Measurements from ENCODE around the gene ARHGEF33.

The ARHGEF33 gene

DNA sequence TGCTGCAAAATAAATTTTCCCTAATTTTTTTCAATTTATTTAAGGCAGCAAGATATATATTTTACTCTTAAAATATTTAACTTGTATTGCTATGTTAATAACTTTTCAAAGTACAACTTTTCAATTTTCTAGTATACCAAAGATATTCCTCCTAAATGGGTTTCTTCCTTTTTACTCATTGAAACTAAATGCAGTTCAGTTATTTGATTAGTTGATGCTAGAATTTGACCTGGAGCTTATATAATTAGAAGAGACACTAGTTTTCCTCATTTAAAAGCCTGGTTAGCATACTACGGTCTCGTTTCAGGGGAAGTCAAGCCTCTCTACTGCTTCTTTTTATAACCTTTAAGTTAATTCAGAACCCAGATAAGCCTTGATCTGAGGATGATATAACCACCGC is at the start of gene ARHGEF33:
Gene ARHGEF33, plus strand, starts transcription at position 301 of the 400 bp plus-strand sequence. CDS start 29,573 bp downstream, outside the sequence.
- no peak for DNase-seq (ENCODE audit: low spot score)

- no peak for DNase-seq (ENCODE audit: low spot score)
These were observed 39.6 kb upstream of the ARHGEF33 start for GRCh38 chr2:38850045-38850444.

- no peak for DNase-seq (ENCODE audit: low spot score)
These were observed 33.5 kb upstream of the ARHGEF33 start for GRCh38 chr2:38856165-38856564.

GRCh38 chr2:38862476-38862875 is 27.2 kb upstream of the ARHGEF33 start:
- DNase-seq (ENCODE audit: low spot score), result no peak

DNA sequence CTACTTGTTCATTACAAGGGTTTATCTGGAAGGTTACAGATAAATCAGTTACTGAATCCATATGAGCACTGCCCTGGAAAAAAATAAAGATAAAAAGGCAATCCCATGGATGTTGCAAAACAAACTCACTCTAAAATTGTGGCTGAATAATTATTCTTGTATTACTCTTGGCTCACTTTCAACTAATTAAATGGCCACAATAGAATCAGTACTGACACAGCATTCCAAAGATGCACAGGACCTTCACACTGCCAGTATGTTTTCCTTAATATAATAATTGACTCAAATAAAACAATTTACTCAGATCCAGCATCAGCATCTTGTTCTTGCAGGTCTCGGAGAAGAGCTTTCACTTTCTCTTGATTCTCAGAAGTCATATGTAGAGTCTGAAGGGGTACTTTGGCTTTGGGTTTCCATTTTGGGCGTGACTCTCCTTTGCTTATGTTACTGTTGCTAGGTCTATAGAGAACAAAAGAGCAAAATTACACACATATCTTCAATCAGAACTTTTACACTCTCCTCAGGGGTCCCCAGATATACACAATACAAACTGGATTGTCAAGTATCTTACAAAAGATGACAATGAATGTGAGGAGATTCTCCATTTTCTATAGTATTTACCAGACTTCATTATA is 26.5 kb upstream of the ARHGEF33 start:
- DNase-seq (ENCODE audit: low spot score), result no peak

GRCh38 chr2:38866773-38867443 is 22.8 kb upstream of the ARHGEF33 start:
- DNase-seq (ENCODE audit: low spot score), result no peak

DNA sequence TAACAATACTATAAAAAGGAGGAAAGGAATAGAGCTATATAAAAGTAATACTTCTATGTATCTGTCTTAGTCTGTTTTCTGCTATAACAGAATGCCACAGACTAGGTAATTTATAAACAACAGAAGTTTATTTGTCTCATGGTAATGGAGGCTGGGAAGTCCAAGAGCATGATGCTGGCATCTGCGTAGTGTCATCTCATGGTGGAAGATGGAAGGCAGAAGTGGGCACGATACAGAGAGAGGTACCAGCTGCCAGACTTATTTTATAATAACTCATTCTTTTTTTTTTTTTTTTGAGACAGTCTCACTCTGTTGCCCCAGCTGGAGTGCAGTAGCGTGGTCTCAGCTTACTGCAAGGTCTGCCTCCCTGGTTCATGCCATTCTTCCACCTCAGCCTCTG is 18.2 kb upstream of the ARHGEF33 start:
- no peak for DNase-seq (ENCODE audit: low spot score)

DNA sequence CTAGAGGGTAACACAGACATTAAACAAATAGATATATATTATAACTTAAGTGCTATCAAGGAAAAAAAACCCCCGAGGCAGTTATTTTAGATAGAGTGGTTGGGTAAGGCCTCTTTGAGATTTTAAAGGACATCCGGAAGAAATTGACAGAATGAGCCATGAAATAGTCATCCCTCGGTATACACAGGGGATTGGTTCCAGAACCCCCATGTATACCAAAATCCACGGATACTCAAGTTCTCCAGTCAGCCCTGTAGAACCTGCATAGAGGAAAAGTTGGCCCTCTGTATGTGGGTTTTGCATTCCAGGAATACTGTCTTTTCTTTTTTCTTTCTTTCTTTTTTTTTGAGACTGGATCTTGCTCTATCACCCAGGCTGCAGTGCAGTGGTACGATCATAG is 15.9 kb upstream of the ARHGEF33 start:
- no peak for DNase-seq (ENCODE audit: low spot score)

GRCh38 chr2:38875227-38875575 is 14.5 kb upstream of the ARHGEF33 start:
- DNase-seq (ENCODE audit: low spot score), result no peak

DNA sequence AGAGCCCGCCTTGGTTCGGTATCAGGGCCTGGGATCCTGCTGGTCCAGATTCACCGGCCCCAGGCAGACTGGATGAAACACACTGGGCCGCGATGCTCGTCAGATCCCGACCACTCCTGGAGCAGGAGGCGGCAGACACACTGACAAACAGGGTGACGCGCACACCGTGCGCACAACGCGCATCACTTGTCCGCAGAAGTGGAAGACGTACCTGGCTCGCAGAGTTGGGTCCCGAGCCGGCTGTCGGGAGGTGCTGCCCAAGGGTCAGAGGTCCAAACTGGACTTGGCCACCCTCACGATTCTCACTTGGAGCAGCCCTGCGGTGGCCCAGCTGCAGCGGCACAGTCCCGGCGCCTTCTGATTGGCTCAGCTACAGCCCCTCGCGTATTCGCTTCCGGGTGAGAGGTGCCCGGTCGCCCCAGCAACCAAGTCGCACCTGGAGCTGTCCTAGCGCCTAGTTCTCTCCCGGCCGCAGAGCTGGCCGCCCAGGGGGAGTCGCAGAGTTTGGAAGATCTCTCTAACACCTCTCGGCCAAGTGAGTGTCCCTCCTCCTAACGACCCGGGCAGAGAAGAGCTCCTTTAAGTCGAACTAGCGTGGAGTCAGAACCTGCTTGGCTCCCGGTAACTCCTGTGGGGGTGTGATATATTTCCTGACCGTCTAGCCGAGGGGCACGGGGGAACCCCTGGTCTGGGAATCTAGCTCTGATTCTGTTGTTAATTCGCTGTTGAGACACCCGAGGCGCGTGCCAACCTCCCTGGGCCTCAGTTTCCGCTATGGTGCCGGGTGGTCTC is 13.9 kb upstream of the ARHGEF33 start, which contains the start of the genes DHX57 and MORN2:
Gene DHX57, minus strand, starts transcription at position 359 of the 792 bp plus-strand sequence. CDS start 7,529 bp downstream, outside the sequence.
Gene MORN2, plus strand, starts transcription at position 401 of the 792 bp plus-strand sequence.
- DNase-seq (ENCODE audit: low spot score), result peak; percentile 80

DNA sequence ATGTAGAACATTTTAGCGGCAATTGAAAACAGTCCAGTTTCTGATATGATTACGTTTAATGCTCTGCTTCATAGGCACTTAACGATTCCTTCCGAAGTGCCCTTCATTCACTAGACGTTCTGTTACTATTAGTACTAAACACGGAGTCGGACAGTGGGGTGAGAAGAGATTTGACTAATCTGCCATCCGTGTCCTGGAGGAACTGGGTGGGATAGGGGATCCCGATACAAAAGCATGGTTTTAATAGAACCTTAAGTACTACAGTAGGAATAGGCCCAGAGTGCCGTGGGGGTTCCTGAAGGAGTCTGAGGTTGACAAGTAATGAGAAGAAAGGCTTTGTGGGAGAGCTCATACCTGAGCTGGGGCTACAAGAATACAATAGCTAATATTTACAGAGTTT is 13.3 kb upstream of the ARHGEF33 start:
- no peak for DNase-seq (ENCODE audit: low spot score)

DNA sequence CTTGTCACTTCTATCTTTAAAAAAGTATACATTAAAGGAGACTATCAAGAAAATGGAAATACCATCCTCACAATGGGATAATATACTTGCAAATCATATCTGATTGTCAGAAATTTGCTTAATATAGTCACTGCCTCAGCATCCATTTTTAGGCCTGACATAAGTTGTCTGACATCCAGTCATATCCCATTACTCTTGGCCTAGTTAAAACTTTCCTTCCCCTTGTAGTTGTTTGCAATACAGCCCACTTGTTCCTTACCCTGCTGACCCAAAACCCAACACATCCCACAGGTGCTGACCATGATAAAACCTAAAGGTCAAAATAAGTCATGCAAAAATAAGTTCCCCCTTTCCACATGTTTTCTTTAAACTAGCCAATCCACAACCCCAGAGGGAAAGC is 3.6 kb upstream of the ARHGEF33 start:
- no peak for DNase-seq (ENCODE audit: low spot score)

- no peak for DNase-seq (ENCODE audit: low spot score)
These were observed 2.3 kb upstream of the ARHGEF33 start for GRCh38 chr2:38887347-38887746.

DNA sequence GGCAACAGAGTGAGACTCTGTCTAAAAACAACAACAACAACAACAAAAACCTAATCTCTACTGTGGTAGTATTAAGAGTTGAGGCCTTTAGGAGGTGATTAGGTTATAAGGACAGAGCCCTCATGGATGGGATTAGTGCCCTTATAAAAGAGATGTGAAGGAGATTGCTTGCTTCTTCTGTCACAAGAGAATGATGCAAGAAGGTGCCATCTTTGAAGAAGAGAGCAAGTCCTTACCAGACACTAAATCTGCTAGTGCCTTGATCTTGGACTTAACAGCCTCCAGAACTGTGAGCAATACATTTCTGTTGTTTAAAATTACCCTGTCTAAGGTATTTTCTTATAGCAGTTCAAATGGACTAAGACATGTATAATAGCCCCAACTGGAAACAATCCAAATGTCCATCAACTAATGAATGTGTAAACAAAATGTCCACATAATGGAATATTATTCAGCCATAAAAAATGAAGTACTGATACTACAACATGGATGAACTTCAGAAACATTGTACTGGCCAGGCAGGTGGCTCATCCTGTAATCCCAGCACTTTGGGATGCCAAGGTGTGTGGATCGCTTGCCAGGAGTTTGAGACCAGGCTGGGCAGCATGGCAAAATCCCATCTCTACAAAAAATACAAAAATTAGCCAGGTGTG is 1.6 kb upstream of the ARHGEF33 start:
- no peak for DNase-seq (ENCODE audit: low spot score)

- no peak for DNase-seq (ENCODE audit: low spot score)
These were observed 630 bp upstream of the ARHGEF33 start for GRCh38 chr2:38889045-38889444.

- no peak for DNase-seq (ENCODE audit: low spot score)
These were observed 3.1 kb downstream of the ARHGEF33 start for GRCh38 chr2:38892819-38893218.

DNA sequence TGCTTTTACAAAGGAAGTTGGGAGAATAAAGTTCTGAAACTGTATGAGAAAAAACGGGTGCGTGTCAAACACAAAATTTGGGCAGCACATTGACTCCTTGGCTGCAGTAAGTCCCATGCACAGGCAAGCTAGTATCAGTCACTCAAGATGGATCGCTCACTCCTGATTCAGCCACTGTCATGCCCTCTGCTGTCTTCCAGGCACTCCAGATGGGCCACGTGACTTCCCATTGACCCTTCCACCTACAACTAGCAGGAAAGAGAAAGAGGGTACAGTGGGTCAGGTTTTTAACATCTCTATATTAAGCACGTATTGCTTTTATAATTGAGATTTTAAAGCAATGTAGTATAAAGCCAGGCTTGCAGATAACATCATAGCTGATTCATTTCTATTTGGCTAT is 8.6 kb downstream of the ARHGEF33 start:
- no peak for DNase-seq (ENCODE audit: low spot score)

GRCh38 chr2:38900726-38901125 is 11.1 kb downstream of the ARHGEF33 start:
- DNase-seq (ENCODE audit: low spot score), result no peak

- no peak for DNase-seq (ENCODE audit: low spot score)
These were observed 15.6 kb downstream of the ARHGEF33 start for GRCh38 chr2:38905251-38905650.

GRCh38 chr2:38907242-38907641 is 17.6 kb downstream of the ARHGEF33 start:
- no peak for DNase-seq (ENCODE audit: low spot score)

- no peak for DNase-seq (ENCODE audit: low spot score)
These were observed 18.3 kb downstream of the ARHGEF33 start for GRCh38 chr2:38907743-38908562.

GRCh38 chr2:38909872-38910271 is 20.2 kb downstream of the ARHGEF33 start:
- no peak for DNase-seq (ENCODE audit: low spot score)

All from globus pallidus (tissue), 1 donor.